H9 (cell line): Measurements from ENCODE around the gene ANO6. TPM values are rescaled to one million over a fixed set of nuclear protein-coding genes. Genes with fewer than 3 reads are reported as not detected.

Experiments used
- DNase-seq: peaks from one replicate; pipeline ENCODE4 v3.0.0-alpha.2; 2017
- H2AFZ ChIP-seq: one replicate; pipeline ENCODE4 v1.6.1; 2013; ENCODE audit warnings: mild to moderate bottlenecking, low read length, control low read depth, moderate library complexity
- H2AK5ac ChIP-seq: 2 replicates; pipeline ENCODE4 v1.6.1; 2013; ENCODE audit warnings: low read length, control low read depth, mixed read lengths; ENCODE audit not compliant: insufficient read length
- H2BK120ac ChIP-seq: one replicate; pipeline ENCODE4 v1.6.1; 2013; ENCODE audit warnings: low read depth, mild to moderate bottlenecking, low read length, control low read depth, inconsistent platforms; ENCODE audit not compliant: poor library complexity, severe bottlenecking
- H2BK12ac ChIP-seq: 2 replicates; pipeline ENCODE4 v1.6.1; 2013; ENCODE audit warnings: low read length, control low read depth, mixed read lengths, low read depth; ENCODE audit not compliant: insufficient read length
- H2BK15ac ChIP-seq: 2 replicates; pipeline ENCODE4 v1.6.1; 2013; ENCODE audit warnings: low read depth, low read length, control low read depth
- H2BK20ac ChIP-seq: one replicate; pipeline ENCODE4 v1.6.1; 2013; ENCODE audit warnings: low read depth, mild to moderate bottlenecking, low read length, control low read depth, inconsistent platforms; ENCODE audit not compliant: poor library complexity, severe bottlenecking
- H2BK5ac ChIP-seq: 2 replicates; pipeline ENCODE4 v1.6.1; 2013; ENCODE audit warnings: low read length, control low read depth, mixed read lengths; ENCODE audit not compliant: insufficient read length
- H3K14ac ChIP-seq: 2 replicates; pipeline ENCODE4 v1.6.1; 2013; ENCODE audit warnings: low read length, control low read depth; ENCODE audit not compliant: insufficient read depth
- H3K18ac ChIP-seq: 2 replicates; pipeline ENCODE4 v1.6.1; 2013; ENCODE audit warnings: low read depth, mild to moderate bottlenecking, mixed read lengths, low read length, control low read depth; ENCODE audit not compliant: insufficient read length
- H3K23ac ChIP-seq: 2 replicates; pipeline ENCODE4 v1.6.1; 2013; ENCODE audit warnings: low read length, control low read depth, mixed read lengths, low read depth; ENCODE audit not compliant: insufficient read length
- H3K23me2 ChIP-seq: 2 replicates; pipeline ENCODE4 v1.6.1; 2013; ENCODE audit warnings: low read depth, mild to moderate bottlenecking, mixed read lengths, low read length, control low read depth; ENCODE audit not compliant: insufficient read length, poor library complexity, severe bottlenecking
- H3K27ac ChIP-seq: 2 replicates; pipeline ENCODE4 v1.5.1; 2013; ENCODE audit warnings: low read length, control low read depth, mixed read lengths, low read depth; ENCODE audit not compliant: insufficient read length
- H3K27me3 ChIP-seq: 2 replicates; pipeline ENCODE4 v1.6.1; 2013; ENCODE audit warnings: low read length, control low read depth, inconsistent platforms; ENCODE audit not compliant: insufficient read depth
- H3K4ac ChIP-seq: 2 replicates; pipeline ENCODE4 v1.6.1; 2013; ENCODE audit warnings: low read depth, mild to moderate bottlenecking, control low read depth, inconsistent platforms, low read length, moderate library complexity
- H3K4me1 ChIP-seq: 2 replicates; pipeline ENCODE4 v1.6.1; 2013; ENCODE audit warnings: low read length, control low read depth, inconsistent platforms; ENCODE audit not compliant: insufficient read depth
- H3K4me2 ChIP-seq: 2 replicates; pipeline ENCODE4 v1.6.1; 2013; ENCODE audit warnings: low read length, control low read depth, mixed read lengths; ENCODE audit not compliant: insufficient read length, insufficient read depth
- H3K56ac ChIP-seq: 2 replicates; pipeline ENCODE4 v1.6.1; 2013; ENCODE audit warnings: low read depth, mild to moderate bottlenecking, mixed read lengths, low read length, control low read depth; ENCODE audit not compliant: insufficient read length
- H3K79me1 ChIP-seq: 2 replicates; pipeline ENCODE4 v1.6.1; 2013; ENCODE audit warnings: low read depth, mild to moderate bottlenecking, moderate library complexity, low read length, control low read depth, inconsistent platforms; ENCODE audit not compliant: insufficient read depth, poor library complexity, severe bottlenecking
- H3K79me2 ChIP-seq: 2 replicates; pipeline ENCODE4 v1.6.1; 2013; ENCODE audit warnings: low read length, control low read depth, inconsistent platforms; ENCODE audit not compliant: insufficient read depth
- H3K9ac ChIP-seq: 2 replicates; pipeline ENCODE4 v1.6.1; 2013; ENCODE audit warnings: low read length, control low read depth, mixed read lengths; ENCODE audit not compliant: insufficient read length; ENCODE audit errors: extremely low read depth
- H3K9me3 ChIP-seq: one replicate; pipeline ENCODE4 v1.6.1; 2013; ENCODE audit warnings: low read depth, low read length, inconsistent platforms; ENCODE audit not compliant: control insufficient read depth
- H3T11ph ChIP-seq: one replicate; pipeline ENCODE4 v1.6.1; 2013; ENCODE audit warnings: mild to moderate bottlenecking, low read length, control low read depth, inconsistent platforms
- H4K20me1 ChIP-seq: one replicate; pipeline ENCODE4 v1.6.1; 2013; ENCODE audit not compliant: control insufficient read depth, insufficient read length, insufficient read depth
- H4K5ac ChIP-seq: 2 replicates; pipeline ENCODE4 v1.6.1; 2013; ENCODE audit warnings: low read depth, mild to moderate bottlenecking, mixed read lengths, low read length, control low read depth; ENCODE audit not compliant: insufficient read length
- H4K8ac ChIP-seq: replicated peaks from 2 replicates; pipeline ENCODE4 v1.6.1; 2013; ENCODE audit warnings: low read length, control low read depth, mixed read lengths, low read depth; ENCODE audit not compliant: insufficient read length
- H4K91ac ChIP-seq: 2 replicates; pipeline ENCODE4 v1.6.1; 2013; ENCODE audit warnings: low read depth, mild to moderate bottlenecking, moderate library complexity, mixed read lengths, low read length, control low read depth; ENCODE audit not compliant: insufficient read length
- H3K27ac Mint-ChIP-seq, 3 experiments: 2 replicates in 2 of 3; 3 replicates in 1 of 3; pipeline ENCODE4 v1.8.0; 2020 to 2021; ENCODE audit warnings: mixed read lengths in 3 of 3, mild to moderate bottlenecking in 1 of 3, moderate library complexity in 1 of 3
- H3K27me3 Mint-ChIP-seq: 2 replicates; pipeline ENCODE4 v1.8.0; 2021; ENCODE audit warnings: low read depth, mild to moderate bottlenecking, moderate library complexity, mixed read lengths
- H3K36me3 Mint-ChIP-seq, 3 experiments: 2 replicates in 2 of 3; 3 replicates in 1 of 3; pipeline ENCODE4 v1.8.0; 2020 to 2021; ENCODE audit warnings: low read depth in 3 of 3, mixed read lengths in 3 of 3; ENCODE audit not compliant: insufficient read depth in 1 of 3
- H3K4me1 Mint-ChIP-seq, 2 experiments: 2 replicates each; pipeline ENCODE4 v1.8.0; 2020; ENCODE audit warnings: mixed read lengths in 2 of 2
- H3K4me3 Mint-ChIP-seq, 2 experiments: 2 replicates in 1 of 2; 3 replicates in 1 of 2; pipeline ENCODE4 v1.8.0; 2020 to 2021; ENCODE audit warnings: mild to moderate bottlenecking in 2 of 2, mixed read lengths in 2 of 2, moderate library complexity in 1 of 2
- H3K9me3 Mint-ChIP-seq, 2 experiments: 2 replicates in 1 of 2; 3 replicates in 1 of 2; pipeline ENCODE4 v1.8.0; 2020; ENCODE audit warnings: mild to moderate bottlenecking in 2 of 2, mixed read lengths in 2 of 2, moderate library complexity in 1 of 2
- WGBS: extraction: QIAGEN DNeasy Blood & Tissue Kit; methylation state at CpG from one replicate; pipeline ENCODE4 v1.1.7; 2013; ENCODE audit warnings: missing lambda C conversion rate, low lambda C conversion rate, mixed read lengths; ENCODE audit not compliant: insufficient read length; ENCODE audit errors: extremely low coverage; 5-methylcytosine and 5-hydroxymethylcytosine counted together
- total RNA-seq: library from RNA; stranded (reverse); gene quantifications from 2 replicates; pipeline ENCODE4 v1.2.1, GENCODE V29; 2021
- TF ChIP-seq, protein P1 (sequence below): fragments of 200-600 bp; sonication (generic); conservative IDR thresholded peaks from 3 replicates; pipeline ENCODE4 v1.8.0; 2021; ENCODE audit warnings: antibody characterized with exemption, mild to moderate bottlenecking

ANO6 gene
- total RNA-seq, 1 experiment from 2014 or later = 24.3 TPM

DNA sequence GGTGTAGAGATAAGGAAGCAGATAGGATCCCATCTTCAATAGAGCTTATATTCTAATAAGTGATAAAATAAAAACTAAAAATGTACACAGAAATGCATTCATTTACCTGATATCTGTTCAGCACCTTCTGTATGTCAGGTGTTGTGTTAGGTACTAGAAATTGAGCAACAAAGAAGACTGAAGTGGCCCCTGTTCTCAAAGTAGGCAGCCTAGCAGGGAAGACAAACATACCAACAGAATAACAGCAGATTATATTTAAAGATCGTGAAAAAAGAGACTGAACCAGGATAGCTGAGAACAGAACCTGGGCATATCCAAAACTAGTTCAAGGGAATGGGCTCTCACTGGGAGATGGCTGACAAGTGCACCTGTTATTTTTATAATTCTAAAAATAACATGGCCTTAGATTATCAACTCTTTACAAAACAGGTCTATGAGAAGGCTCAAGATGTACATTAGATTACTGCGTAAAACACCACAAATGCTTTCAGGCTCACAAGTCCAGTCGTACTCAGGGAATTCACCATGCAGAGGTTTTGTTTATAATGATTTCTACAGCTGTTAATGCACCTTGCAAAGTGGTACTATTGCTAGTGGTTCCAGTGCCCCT lies 16.4 kb downstream of the ANO6 start:
- no peak overlapping the region for H3K18ac ChIP-seq
- peak overlapping the region; percentile 94 for H3K27ac ChIP-seq
- no peak overlapping the region for H2BK5ac ChIP-seq
- H3K79me2 ChIP-seq = peaks cover 5% of the 10 kb centered on the region; the same call in 1 of the 2 replicates
- no peak overlapping the region for H2AK5ac ChIP-seq
- no peak overlapping the region for H2BK12ac ChIP-seq
- no peak for DNase-seq
- H4K91ac ChIP-seq = no peak overlapping the region
- H3K9me3 ChIP-seq = no peaks in the 10 kb centered on the region
- peak overlapping the region; percentile 2 for H3T11ph ChIP-seq
- Mint-ChIP-seq H3K9me3 (peaks cover 0 to 6% of the 10 kb centered on the region in 2 experiments; a peak in 3 of 5 replicates), H3K27me3 (no peaks in the 10 kb centered on the region; the same call in 1 of the 2 replicates), H3K27ac (peak overlapping the region; percentile 98 to 99 (median 98)), H3K36me3 (peaks cover 7 to 14% (median 9%) of the 10 kb centered on the region in 3 experiments), H3K4me3 (peak overlapping the region in 1 of 2 experiments; percentile 22; a peak in 2 of 5 replicates), H3K4me1 (peaks cover 63 to 65% of the 10 kb centered on the region in 2 experiments)
- H3K27me3 ChIP-seq = no peaks in the 10 kb centered on the region
- TF ChIP-seq, protein P1, sequence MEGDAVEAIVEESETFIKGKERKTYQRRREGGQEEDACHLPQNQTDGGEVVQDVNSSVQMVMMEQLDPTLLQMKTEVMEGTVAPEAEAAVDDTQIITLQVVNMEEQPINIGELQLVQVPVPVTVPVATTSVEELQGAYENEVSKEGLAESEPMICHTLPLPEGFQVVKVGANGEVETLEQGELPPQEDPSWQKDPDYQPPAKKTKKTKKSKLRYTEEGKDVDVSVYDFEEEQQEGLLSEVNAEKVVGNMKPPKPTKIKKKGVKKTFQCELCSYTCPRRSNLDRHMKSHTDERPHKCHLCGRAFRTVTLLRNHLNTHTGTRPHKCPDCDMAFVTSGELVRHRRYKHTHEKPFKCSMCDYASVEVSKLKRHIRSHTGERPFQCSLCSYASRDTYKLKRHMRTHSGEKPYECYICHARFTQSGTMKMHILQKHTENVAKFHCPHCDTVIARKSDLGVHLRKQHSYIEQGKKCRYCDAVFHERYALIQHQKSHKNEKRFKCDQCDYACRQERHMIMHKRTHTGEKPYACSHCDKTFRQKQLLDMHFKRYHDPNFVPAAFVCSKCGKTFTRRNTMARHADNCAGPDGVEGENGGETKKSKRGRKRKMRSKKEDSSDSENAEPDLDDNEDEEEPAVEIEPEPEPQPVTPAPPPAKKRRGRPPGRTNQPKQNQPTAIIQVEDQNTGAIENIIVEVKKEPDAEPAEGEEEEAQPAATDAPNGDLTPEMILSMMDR = no peak
- no peak overlapping the region for H3K56ac ChIP-seq
- H2BK120ac ChIP-seq = peak overlapping the region; percentile 95
- no peak overlapping the region for H4K5ac ChIP-seq
- no peak overlapping the region for H2BK15ac ChIP-seq
- peak overlapping the region; percentile 31 for H3K4me2 ChIP-seq
- no peaks in the 10 kb centered on the region for H3K23me2 ChIP-seq
- H3K23ac ChIP-seq = no peak overlapping the region
- H3K4me1 ChIP-seq = peaks cover 17% of the 10 kb centered on the region; the same call in 1 of the 2 replicates
- H4K8ac ChIP-seq = no peak overlapping the region
- no peak overlapping the region for H3K9ac ChIP-seq
- no CpG with 5 or more reads among the region's 3 CpGs for WGBS
- no peak overlapping the region for H2AFZ ChIP-seq
- H3K14ac ChIP-seq = no peak overlapping the region
- no peak overlapping the region for H3K4ac ChIP-seq
- no peaks in the 10 kb centered on the region for H3K79me1 ChIP-seq
- no peaks in the 10 kb centered on the region for H4K20me1 ChIP-seq
- peak overlapping the region; percentile 99 for H2BK20ac ChIP-seq
